GM23338 (cell line): ENCODE results near the gene CSNK1G1. TPM values are rescaled to one million over a fixed set of nuclear protein-coding genes. Genes with fewer than 3 reads are reported as not detected.

Source experiments
- ATAC-seq: fragments of 200-7000 bp; cut with Tn5 transposase; 3 replicates; pipeline ENCODE4 v1.9.1; 2020
- DNase-seq: peaks from one replicate; pipeline ENCODE4 v3.0.0-alpha.2; 2015; ENCODE audit warnings: low spot score
- H2AFZ ChIP-seq: fragments of 200-600 bp; sonication (generic); 2 replicates; pipeline ENCODE4 v1.8.0; 2016; ENCODE audit warnings: antibody characterized with exemption, mild to moderate bottlenecking, moderate library complexity
- H3F3A ChIP-seq: fragments of 200-600 bp; sonication (generic); replicated peaks from 2 replicates; pipeline ENCODE4 v1.8.0; 2017; ENCODE audit warnings: antibody characterized with exemption, mixed run types, low read depth
- H3K27ac ChIP-seq: fragments of 200-600 bp; sonication (generic); 2 replicates; pipeline ENCODE4 v1.6.1; 2016; ENCODE audit warnings: low read depth
- H3K27me3 ChIP-seq: fragments of 200-600 bp; sonication (generic); 2 replicates; pipeline ENCODE4 v1.8.0; 2016; ENCODE audit warnings: mild to moderate bottlenecking, mixed run types, moderate library complexity; ENCODE audit not compliant: insufficient read depth
- H3K36me3 ChIP-seq: fragments of 200-600 bp; sonication (generic); 2 replicates; pipeline ENCODE4 v1.8.0; 2016; ENCODE audit warnings: mild to moderate bottlenecking; ENCODE audit not compliant: insufficient read depth
- H3K4me1 ChIP-seq: fragments of 200-600 bp; sonication (generic); 2 replicates; pipeline ENCODE4 v1.8.0; 2016; ENCODE audit warnings: mild to moderate bottlenecking, moderate library complexity; ENCODE audit not compliant: insufficient read depth
- H3K4me2 ChIP-seq: fragments of 200-600 bp; sonication (generic); 2 replicates; pipeline ENCODE4 v1.7.1; 2017; ENCODE audit warnings: mixed run types
- H3K4me3 ChIP-seq: fragments of 200-600 bp; sonication (generic); 2 replicates; pipeline ENCODE4 v1.6.1; 2016; ENCODE audit warnings: mixed run types
- H3K79me2 ChIP-seq: fragments of 200-600 bp; sonication (generic); replicated peaks from 2 replicates; pipeline ENCODE4 v1.8.0; 2017; ENCODE audit warnings: mild to moderate bottlenecking; ENCODE audit not compliant: insufficient read depth
- H3K9me2 ChIP-seq: fragments of 200-600 bp; sonication (generic); 2 replicates; pipeline ENCODE4 v1.8.0; 2017; ENCODE audit not compliant: insufficient read depth
- H4K20me1 ChIP-seq: fragments of 200-600 bp; sonication (generic); replicated peaks from 2 replicates; pipeline ENCODE4 v1.8.0; 2017; ENCODE audit warnings: mild to moderate bottlenecking; ENCODE audit not compliant: insufficient read depth
- H3K27ac Mint-ChIP-seq: 2 replicates; pipeline ENCODE4 v1.8.0; 2020; ENCODE audit warnings: inconsistent platforms, mild to moderate bottlenecking, moderate library complexity, mixed read lengths
- H3K27me3 Mint-ChIP-seq: 3 replicates; pipeline ENCODE4 v1.8.0; 2022; ENCODE audit warnings: low read depth, mild to moderate bottlenecking, moderate library complexity, mixed read lengths, inconsistent platforms; ENCODE audit not compliant: insufficient read depth, poor library complexity
- H3K36me3 Mint-ChIP-seq: 3 replicates; pipeline ENCODE4 v1.8.0; 2021; ENCODE audit warnings: low read depth, mild to moderate bottlenecking, inconsistent platforms, moderate library complexity, mixed read lengths
- H3K4me1 Mint-ChIP-seq: 3 replicates; pipeline ENCODE4 v1.8.0; 2020; ENCODE audit warnings: mild to moderate bottlenecking, inconsistent platforms, mixed read lengths
- H3K4me3 Mint-ChIP-seq: 3 replicates; pipeline ENCODE4 v1.8.0; 2021; ENCODE audit warnings: moderate library complexity, mild to moderate bottlenecking, inconsistent platforms, mixed read lengths
- H3K9me3 Mint-ChIP-seq: 3 replicates; pipeline ENCODE4 v1.8.0; 2020; ENCODE audit warnings: moderate library complexity, mild to moderate bottlenecking, inconsistent platforms, mixed read lengths
- CREB1 ChIP-seq: fragments of 250-450 bp; sonication (Bioruptor Pico); IDR thresholded peaks from 2 replicates; pipeline ENCODE4 v1.5.0; 2020; ENCODE audit warnings: low read depth, mild to moderate bottlenecking, moderate library complexity
- CTCF ChIP-seq, 2 experiments: fragments of 200-600 bp in 1 of 2; sonication (generic) in 1 of 2; conservative IDR thresholded peaks; 2 replicates each; pipeline versions ENCODE4 v1.5.1 to v1.6.1; 2016 to 2017; ENCODE audit warnings: antibody characterized with exemption in 2 of 2, low read depth in 2 of 2, mild to moderate bottlenecking in 2 of 2, moderate library complexity in 1 of 2
- ETS1 ChIP-seq: IDR thresholded peaks from 2 replicates; pipeline ENCODE4 v1.6.1; 2016; ENCODE audit warnings: antibody characterized with exemption
- EZH2 ChIP-seq: fragments of 200-600 bp; sonication (generic); IDR thresholded peaks from one replicate; pipeline ENCODE4 v1.8.0; 2017; ENCODE audit warnings: antibody characterized with exemption, mild to moderate bottlenecking, low read depth; ENCODE audit not compliant: unreplicated experiment
- EZH2phosphoT487 ChIP-seq: fragments of 200-600 bp; sonication (generic); IDR thresholded peaks from one replicate; pipeline ENCODE4 v1.8.1; 2018; ENCODE audit warnings: antibody characterized with exemption; ENCODE audit not compliant: unreplicated experiment
- POLR2AphosphoS5 ChIP-seq: IDR thresholded peaks from 2 replicates; pipeline ENCODE4 v1.6.1; 2016; ENCODE audit warnings: antibody characterized with exemption, low read depth
- REST ChIP-seq: IDR thresholded peaks from one replicate; pipeline ENCODE4 v1.6.1; 2018; ENCODE audit warnings: antibody characterized with exemption; ENCODE audit not compliant: unreplicated experiment
- STAT1 ChIP-seq: IDR thresholded peaks from one replicate; pipeline ENCODE4 v1.6.1; 2016; ENCODE audit warnings: antibody characterized with exemption; ENCODE audit not compliant: unreplicated experiment
- ZNF331 ChIP-seq: fragments of 250-450 bp; sonication (Bioruptor Pico); IDR thresholded peaks from 2 replicates; pipeline ENCODE4 v1.5.0; 2020; ENCODE audit warnings: low read depth, mild to moderate bottlenecking, moderate library complexity
- polyA plus RNA-seq: library from polyadenylated mRNA; unstranded; fragments of >200 nt; fragmentation: Nextera tagmentation; extraction: Ambion mirVana; gene quantifications from 2 replicates; pipeline ENCODE4 v1.2.1, GENCODE V29; 2016
- total RNA-seq: library from RNA; depleted of rRNA; stranded (reverse); fragments of >200 nt; shearing (Covaris generic); gene quantifications from 2 replicates; pipeline ENCODE4 v1.2.3, GENCODE V29; 2014

The CSNK1G1 gene
- total and polyA plus RNA-seq, 2 experiments from 2014 or later, result 9.3 to 13.4 TPM

- Histone ChIP-seq H3K4me2 (no peak overlapping the region), H3K4me1 (no peaks in the 10 kb centered on the region), H3K27me3 (no peaks in the 10 kb centered on the region), H3K79me2 (peaks cover 24% of the 10 kb centered on the region), H2AFZ (no peak overlapping the region), H4K20me1 (no peaks in the 10 kb centered on the region; the same call in none of the 2 replicates), H3K9me2 (no peaks in the 10 kb centered on the region), H3F3A (no peaks in the 10 kb centered on the region), H3K36me3 (no peaks in the 10 kb centered on the region), H3K27ac (no peak overlapping the region), H3K4me3 (no peak overlapping the region)
- no peak overlapping the region for H3K4me3 Mint-ChIP-seq
- H3K27me3 Mint-ChIP-seq, result no peaks in the 10 kb centered on the region
- ATAC-seq (no peak), DNase-seq (peak; percentile 11)
- no peaks in the 10 kb centered on the region for H3K9me3 Mint-ChIP-seq
- TF ChIP-seq STAT1 (no peak), EZH2phosphoT487 (no peak), ETS1 (no peak), EZH2 (no peak), REST (no peak), ZNF331 (no peak), CREB1 (CRISPR knock-in tag) (no peak), POLR2AphosphoS5 (no peak)
- H3K27ac Mint-ChIP-seq, result peak overlapping the region; percentile 3; the same call in 1 of the 2 replicates
- peaks cover 3% of the 10 kb centered on the region; the same call in 1 of the 3 replicates for H3K4me1 Mint-ChIP-seq
- no peaks in the 10 kb centered on the region for H3K36me3 Mint-ChIP-seq
Observed at GRCh38 chr15:64315216-64315615, 40.8 kb downstream of the CSNK1G1 start.

GRCh38 chr15:64314456-64314855 is 41.5 kb downstream of the CSNK1G1 start:
- ATAC-seq (no peak), DNase-seq (no peak)
- Mint-ChIP-seq H3K27ac (no peak overlapping the region), H3K4me1 (peaks cover 3% of the 10 kb centered on the region; the same call in 1 of the 3 replicates), H3K4me3 (no peak overlapping the region), H3K27me3 (no peaks in the 10 kb centered on the region), H3K36me3 (no peaks in the 10 kb centered on the region), H3K9me3 (no peaks in the 10 kb centered on the region)
- Histone ChIP-seq H3K36me3 (no peaks in the 10 kb centered on the region), H3K4me2 (no peak overlapping the region), H2AFZ (no peak overlapping the region), H3K27ac (peak overlapping the region; percentile 51; the same call in 1 of the 2 replicates), H3K27me3 (no peaks in the 10 kb centered on the region), H3K4me1 (no peaks in the 10 kb centered on the region), H4K20me1 (no peaks in the 10 kb centered on the region; the same call in none of the 2 replicates), H3K9me2 (no peaks in the 10 kb centered on the region), H3F3A (no peaks in the 10 kb centered on the region), H3K4me3 (no peak overlapping the region), H3K79me2 (peaks cover 31% of the 10 kb centered on the region)
- TF ChIP-seq ZNF331 (no peak), CTCF (conservative IDR thresholded peaks at IDR 0.05; ENCODE audit: low read depth in 2 of 2) (no peak), EZH2phosphoT487 (no peak), POLR2AphosphoS5 (no peak), CREB1 (CRISPR knock-in tag) (no peak), STAT1 (no peak), EZH2 (no peak), REST (no peak)
